ENCODE results near the gene AR.

AR gene

DNA sequence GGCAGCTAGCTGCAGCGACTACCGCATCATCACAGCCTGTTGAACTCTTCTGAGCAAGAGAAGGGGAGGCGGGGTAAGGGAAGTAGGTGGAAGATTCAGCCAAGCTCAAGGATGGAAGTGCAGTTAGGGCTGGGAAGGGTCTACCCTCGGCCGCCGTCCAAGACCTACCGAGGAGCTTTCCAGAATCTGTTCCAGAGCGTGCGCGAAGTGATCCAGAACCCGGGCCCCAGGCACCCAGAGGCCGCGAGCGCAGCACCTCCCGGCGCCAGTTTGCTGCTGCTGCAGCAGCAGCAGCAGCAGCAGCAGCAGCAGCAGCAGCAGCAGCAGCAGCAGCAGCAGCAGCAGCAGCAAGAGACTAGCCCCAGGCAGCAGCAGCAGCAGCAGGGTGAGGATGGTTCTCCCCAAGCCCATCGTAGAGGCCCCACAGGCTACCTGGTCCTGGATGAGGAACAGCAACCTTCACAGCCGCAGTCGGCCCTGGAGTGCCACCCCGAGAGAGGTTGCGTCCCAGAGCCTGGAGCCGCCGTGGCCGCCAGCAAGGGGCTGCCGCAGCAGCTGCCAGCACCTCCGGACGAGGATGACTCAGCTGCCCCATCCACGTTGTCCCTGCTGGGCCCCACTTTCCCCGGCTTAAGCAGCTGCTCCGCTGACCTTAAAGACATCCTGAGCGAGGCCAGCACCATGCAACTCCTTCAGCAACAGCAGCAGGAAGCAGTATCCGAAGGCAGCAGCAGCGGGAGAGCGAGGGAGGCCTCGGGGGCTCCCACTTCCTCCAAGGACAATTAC lies 1.4 kb downstream of the AR start:
- no peak for DNase-seq (ENCODE audit: extremely low read depth, low read depth)
- no peak for TF ChIP-seq CTCF (IDR thresholded peaks at IDR 0.05; ENCODE audit: low read depth, low read length)

DNA sequence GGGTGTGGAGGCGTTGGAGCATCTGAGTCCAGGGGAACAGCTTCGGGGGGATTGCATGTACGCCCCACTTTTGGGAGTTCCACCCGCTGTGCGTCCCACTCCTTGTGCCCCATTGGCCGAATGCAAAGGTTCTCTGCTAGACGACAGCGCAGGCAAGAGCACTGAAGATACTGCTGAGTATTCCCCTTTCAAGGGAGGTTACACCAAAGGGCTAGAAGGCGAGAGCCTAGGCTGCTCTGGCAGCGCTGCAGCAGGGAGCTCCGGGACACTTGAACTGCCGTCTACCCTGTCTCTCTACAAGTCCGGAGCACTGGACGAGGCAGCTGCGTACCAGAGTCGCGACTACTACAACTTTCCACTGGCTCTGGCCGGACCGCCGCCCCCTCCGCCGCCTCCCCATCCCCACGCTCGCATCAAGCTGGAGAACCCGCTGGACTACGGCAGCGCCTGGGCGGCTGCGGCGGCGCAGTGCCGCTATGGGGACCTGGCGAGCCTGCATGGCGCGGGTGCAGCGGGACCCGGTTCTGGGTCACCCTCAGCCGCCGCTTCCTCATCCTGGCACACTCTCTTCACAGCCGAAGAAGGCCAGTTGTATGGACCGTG lies 2.2 kb downstream of the AR start:
- DNase-seq (ENCODE audit: extremely low read depth, low read depth): no peak
- TF ChIP-seq CTCF (IDR thresholded peaks at IDR 0.05; ENCODE audit: low read depth, low read length): no peak

- DNase-seq (ENCODE audit: extremely low read depth, low read depth): no peak
- TF ChIP-seq CTCF (IDR thresholded peaks at IDR 0.05; ENCODE audit: low read depth, low read length): no peak
Observed at GRCh38 chrX:67546496-67547423, 2.9 kb downstream of the AR start.

- DNase-seq (ENCODE audit: extremely low read depth, low read depth): no peak
- TF ChIP-seq CTCF (IDR thresholded peaks at IDR 0.05; ENCODE audit: low read depth, low read length): peak; percentile 82
Observed at GRCh38 chrX:67555578-67556203, 11.9 kb downstream of the AR start.

DNA sequence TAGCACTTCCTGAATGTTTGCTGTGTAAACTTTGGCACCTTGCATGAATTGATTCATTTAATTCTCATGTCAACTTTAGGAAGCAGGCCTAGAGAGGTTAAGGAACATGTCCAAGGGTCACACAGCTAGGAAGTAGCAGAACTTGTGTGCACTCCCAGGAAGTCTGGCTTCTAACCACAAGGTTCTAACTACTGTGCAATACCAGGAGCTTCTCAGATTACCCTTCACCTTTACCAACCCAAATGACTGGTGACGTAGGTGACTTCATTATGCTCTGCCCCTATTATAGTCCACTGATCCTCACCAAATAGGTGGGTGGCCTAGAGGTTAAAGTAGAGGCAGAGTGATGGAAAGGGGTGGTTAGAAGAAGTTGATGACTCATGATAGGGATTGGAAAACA lies 14.4 kb downstream of the AR start:
- no peak for TF ChIP-seq CTCF (IDR thresholded peaks at IDR 0.05; ENCODE audit: low read depth, low read length)
- DNase-seq (ENCODE audit: extremely low read depth, low read depth): no peak

DNA sequence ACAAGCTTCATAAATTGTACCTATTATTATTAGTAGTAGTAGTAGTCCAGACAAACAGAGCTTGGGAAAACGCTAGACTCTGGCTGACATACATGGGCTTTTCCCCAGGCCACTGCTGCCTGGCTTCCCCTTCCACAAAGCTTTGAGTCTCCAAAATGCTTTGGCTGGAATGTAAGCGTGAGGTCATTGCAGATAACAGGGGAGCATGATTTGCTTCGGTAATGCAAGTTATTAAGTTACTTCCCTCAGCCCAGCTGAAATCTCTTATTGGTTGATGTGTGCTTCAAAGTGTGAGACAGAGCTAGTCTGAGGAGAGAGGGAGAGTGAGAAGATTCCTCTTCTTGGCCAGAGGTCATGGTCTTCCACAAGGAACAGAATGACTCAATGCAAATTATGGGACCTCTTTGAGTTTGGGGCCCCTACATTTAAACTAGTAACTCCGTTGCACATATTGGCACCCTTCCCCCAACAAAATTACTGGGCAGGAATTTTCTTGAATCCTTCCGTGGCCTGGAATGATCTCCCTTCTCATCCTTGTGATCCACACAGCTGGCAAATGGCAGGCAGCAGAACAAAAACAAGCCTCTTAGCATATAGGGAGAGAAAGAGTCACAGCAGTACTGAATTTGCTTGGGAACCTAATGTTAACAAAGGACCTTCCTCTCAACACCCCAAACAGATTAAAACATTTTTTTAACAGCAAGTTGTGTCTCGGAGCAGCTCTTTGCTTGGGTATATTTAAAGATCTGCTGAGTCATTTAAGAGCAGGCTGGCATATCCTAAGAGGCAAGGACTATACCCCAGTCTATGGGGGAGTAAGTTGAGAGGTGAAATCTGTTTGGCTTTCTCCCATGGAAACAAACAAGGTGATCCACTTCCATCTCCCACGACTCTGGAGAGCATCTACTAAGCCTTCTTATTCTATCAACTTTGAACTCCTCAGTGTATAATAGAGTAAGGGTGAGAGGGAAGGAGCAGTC lies 19.9 kb downstream of the AR start:
- no peak for TF ChIP-seq CTCF (IDR thresholded peaks at IDR 0.05; ENCODE audit: low read depth, low read length)

More for the DNA sequence above, 19.9 kb downstream of the AR start:
- no peak for DNase-seq (ENCODE audit: extremely low read depth, low read depth)
